ENCODE measurements around the gene USH2A. TPM values are rescaled to one million over a fixed set of nuclear protein-coding genes. Genes with fewer than 3 reads are reported as not detected.

The USH2A gene
- total and polyA plus RNA-seq, 12 donors: 0.03 to 1.9 (median 0.16) TPM; not detected in 3

GRCh38 chr1:216425577-216425976 is 2.3 kb upstream of the USH2A start:
- intact Hi-C loops (cut with DNase I): no loop called here
- Histone ChIP-seq H3K27ac (no peak overlapping the region), H3K27me3 (no peaks in the 10 kb centered on the region), H3K36me3 (replicated peaks in 1 of 2) (no peaks in the 10 kb centered on the region), H3K4me1 (replicated peaks in 1 of 2) (no peaks in the 10 kb centered on the region), H3K9me3 (replicated peaks in 1 of 3) (no peaks in the 10 kb centered on the region), H3K4me3 (no peak overlapping the region)
- TF ChIP-seq, protein P1, sequence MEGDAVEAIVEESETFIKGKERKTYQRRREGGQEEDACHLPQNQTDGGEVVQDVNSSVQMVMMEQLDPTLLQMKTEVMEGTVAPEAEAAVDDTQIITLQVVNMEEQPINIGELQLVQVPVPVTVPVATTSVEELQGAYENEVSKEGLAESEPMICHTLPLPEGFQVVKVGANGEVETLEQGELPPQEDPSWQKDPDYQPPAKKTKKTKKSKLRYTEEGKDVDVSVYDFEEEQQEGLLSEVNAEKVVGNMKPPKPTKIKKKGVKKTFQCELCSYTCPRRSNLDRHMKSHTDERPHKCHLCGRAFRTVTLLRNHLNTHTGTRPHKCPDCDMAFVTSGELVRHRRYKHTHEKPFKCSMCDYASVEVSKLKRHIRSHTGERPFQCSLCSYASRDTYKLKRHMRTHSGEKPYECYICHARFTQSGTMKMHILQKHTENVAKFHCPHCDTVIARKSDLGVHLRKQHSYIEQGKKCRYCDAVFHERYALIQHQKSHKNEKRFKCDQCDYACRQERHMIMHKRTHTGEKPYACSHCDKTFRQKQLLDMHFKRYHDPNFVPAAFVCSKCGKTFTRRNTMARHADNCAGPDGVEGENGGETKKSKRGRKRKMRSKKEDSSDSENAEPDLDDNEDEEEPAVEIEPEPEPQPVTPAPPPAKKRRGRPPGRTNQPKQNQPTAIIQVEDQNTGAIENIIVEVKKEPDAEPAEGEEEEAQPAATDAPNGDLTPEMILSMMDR (IDR thresholded peaks at IDR 0.05): no peak
- no peak for TF ChIP-seq POLR2A (IDR thresholded peaks at IDR 0.05)
- 70 to 82% (median 77%) methylated on average over 5 of the region's 5 CpGs for WGBS, 4 donors
- DNase-seq: no peak

GRCh38 chr1:216420746-216421145 is 2.5 kb downstream of the USH2A start:
- Histone ChIP-seq H3K27me3 (no peaks in the 10 kb centered on the region), H3K27ac (no peak overlapping the region), H3K4me3 (no peak overlapping the region), H3K36me3 (replicated peaks in 1 of 2) (no peaks in the 10 kb centered on the region), H3K4me1 (replicated peaks in 1 of 2) (no peaks in the 10 kb centered on the region), H3K9me3 (replicated peaks in 1 of 3) (no peaks in the 10 kb centered on the region)
- intact Hi-C loops (cut with DNase I): no loop called here
- TF ChIP-seq, protein P1 (IDR thresholded peaks at IDR 0.05): no peak
- DNase-seq: no peak
- whole genome bisulfite sequencing, 4 donors: 46 to 90% (median 72%) methylated on average over 1 of the region's 1 CpG

DNA sequence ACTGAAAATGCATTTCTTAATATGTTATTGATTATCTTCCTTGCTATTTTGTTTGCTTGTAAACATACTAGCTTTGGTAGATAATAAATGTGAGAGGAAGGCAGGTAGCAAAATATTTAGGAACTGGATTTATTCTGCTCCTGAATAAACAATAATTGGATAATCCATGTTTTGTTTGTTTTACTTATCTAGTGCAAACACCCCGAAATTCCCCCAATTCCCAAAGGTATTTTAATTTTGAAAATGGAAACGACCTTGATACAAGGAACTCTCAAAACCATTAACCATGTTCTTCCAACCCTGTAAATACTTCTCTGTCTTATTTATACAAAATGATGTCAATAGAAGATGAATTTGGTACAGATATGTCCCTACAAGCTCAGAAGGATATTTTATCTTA is 3.0 kb downstream of the USH2A start:
- no peak overlapping the region for H3K4me3 ChIP-seq
- H3K27me3 ChIP-seq: no peaks in the 10 kb centered on the region
- no peaks in the 10 kb centered on the region for H3K36me3 ChIP-seq (replicated peaks in 1 of 2)
- H3K4me1 ChIP-seq (replicated peaks in 1 of 2): no peaks in the 10 kb centered on the region
- intact Hi-C loops (cut with DNase I): no loop called here
- no peaks in the 10 kb centered on the region for H3K9me3 ChIP-seq (replicated peaks in 1 of 3)
- no peak overlapping the region for H3K27ac ChIP-seq
- TF ChIP-seq, protein P1 (IDR thresholded peaks at IDR 0.05): no peak
- TF ChIP-seq POLR2A (IDR thresholded peaks at IDR 0.05): no peak
- WGBS, 4 donors: 41 to 52% (median 48%) methylated on average over 2 of the region's 2 CpGs
- DNase-seq: no peak

GRCh38 chr1:216416488-216416887 is 6.8 kb downstream of the USH2A start:
- intact Hi-C loops (cut with DNase I): no loop called here
- no peak overlapping the region for H3K4me3 ChIP-seq
- H3K9me3 ChIP-seq (replicated peaks in 1 of 3): no peaks in the 10 kb centered on the region
- H3K36me3 ChIP-seq (replicated peaks in 1 of 2): no peaks in the 10 kb centered on the region
- H3K4me1 ChIP-seq (replicated peaks in 1 of 2): no peaks in the 10 kb centered on the region
- TF ChIP-seq, protein P1 (IDR thresholded peaks at IDR 0.05): no peak
- no peak for TF ChIP-seq POLR2A (IDR thresholded peaks at IDR 0.05)
- H3K27ac ChIP-seq: no peak overlapping the region
- DNase-seq: no peak
- H3K27me3 ChIP-seq: no peaks in the 10 kb centered on the region
- 68 to 89% (median 77%) methylated on average over 1 of the region's 1 CpG for WGBS, 4 donors

Measured in adrenal gland (tissue), 12 donors.